ENCODE results near the gene NMRAL1.

Gene NMRAL1

GRCh38 chr16:4505356-4506147, 31.1 kb upstream of the NMRAL1 start:
- DNase-seq (ENCODE audit: low spot score): peak; percentile 23

DNA sequence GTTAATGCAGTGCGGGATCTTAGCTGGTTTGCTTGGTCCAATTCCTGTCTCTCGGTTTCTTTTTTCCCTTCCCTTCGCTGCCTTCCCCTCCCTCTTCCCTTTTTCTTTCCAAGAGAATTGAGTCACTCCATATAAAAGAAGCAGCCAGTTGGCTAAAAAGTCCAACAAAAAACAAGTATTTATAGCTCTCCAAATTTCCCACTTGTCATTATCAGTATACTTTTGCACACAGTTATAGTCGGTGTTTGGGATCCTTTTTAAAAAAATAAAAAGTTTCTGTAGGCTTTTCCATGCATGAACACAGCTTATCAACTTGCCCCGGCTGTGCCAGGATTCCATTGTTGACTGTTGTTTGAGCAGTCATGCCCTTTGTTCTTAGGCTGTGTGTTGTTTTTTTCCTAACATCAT, 26.6 kb upstream of the NMRAL1 start:
- DNase-seq (ENCODE audit: low spot score): no peak

GRCh38 chr16:4500272-4500671, 25.8 kb upstream of the NMRAL1 start:
- peak; percentile 86 for DNase-seq (ENCODE audit: low spot score)

GRCh38 chr16:4499196-4499555, 24.8 kb upstream of the NMRAL1 start:
- DNase-seq (ENCODE audit: low spot score): no peak

GRCh38 chr16:4498546-4499195, 24.2 kb upstream of the NMRAL1 start:
- peak; percentile 91 for DNase-seq (ENCODE audit: low spot score)

DNA sequence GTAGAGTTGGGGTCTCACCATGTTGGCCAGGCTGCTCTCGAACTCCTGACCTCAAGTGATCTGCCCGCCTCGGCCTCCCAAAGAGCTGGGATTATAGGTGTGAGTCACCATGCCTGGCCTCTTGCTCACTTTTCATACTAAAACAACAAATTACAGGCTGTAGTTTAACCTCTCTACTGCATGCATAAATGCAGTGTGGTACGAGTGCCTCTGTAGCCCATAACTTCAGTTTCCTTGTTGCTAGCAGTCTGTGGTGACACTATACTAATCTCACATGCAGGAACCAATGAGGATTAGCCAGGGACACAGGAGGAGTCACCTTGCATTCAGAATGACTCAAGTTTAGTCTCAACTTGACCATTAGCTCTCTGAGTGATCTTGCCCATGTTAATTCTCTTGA, 21.9 kb upstream of the NMRAL1 start:
- peak; percentile 93 for DNase-seq (ENCODE audit: low spot score)

GRCh38 chr16:4495766-4496165, 21.3 kb upstream of the NMRAL1 start:
- DNase-seq (ENCODE audit: low spot score): peak; percentile 56

- DNase-seq (ENCODE audit: low spot score): peak; percentile 90
Measured at GRCh38 chr16:4494746-4495490, 20.5 kb upstream of the NMRAL1 start.

GRCh38 chr16:4491898-4492297, 17.5 kb upstream of the NMRAL1 start:
- no peak for DNase-seq (ENCODE audit: low spot score)

DNA sequence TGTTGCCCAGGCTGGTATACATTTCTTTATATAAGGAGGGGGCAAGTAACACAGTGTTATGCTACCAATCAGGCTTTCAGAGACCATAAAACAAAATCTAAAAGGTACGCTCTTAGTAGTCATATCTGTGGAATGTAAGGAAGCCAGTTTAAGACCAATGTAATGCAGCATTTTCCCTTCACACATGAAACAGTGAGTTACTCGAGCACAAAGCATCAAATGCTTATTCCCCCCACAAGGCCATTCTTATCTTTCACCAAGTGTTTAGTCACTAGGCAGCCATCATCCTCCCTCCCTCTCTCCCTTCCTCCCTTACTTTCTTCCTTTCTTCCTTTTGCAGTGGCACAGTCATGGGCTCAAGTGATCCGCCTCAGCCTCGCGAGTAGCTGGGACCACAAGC, 14.6 kb upstream of the NMRAL1 start:
- DNase-seq (ENCODE audit: low spot score): peak; percentile 91

DNA sequence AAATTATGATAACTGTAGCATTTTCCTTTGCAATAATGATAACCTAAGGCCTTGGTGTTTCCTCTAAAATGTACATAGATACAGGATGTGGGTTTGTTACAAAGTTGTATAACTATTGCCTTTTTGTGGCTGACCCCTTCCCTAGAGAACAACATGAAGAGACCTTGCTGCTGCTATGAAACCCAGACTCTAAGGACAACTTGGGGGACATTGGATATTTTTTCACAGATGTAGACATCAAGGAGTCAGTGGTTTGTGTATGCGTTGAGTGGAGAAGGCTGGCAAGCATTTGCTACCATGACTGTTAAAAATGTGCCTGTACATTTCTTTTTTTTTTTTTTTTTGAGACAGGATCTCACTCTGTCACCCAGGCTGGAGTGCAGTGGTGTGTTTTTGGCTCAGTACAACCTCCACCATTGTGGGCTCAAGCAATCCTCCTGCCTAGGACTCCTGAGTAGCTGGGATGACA, 14.1 kb upstream of the NMRAL1 start:
- DNase-seq (ENCODE audit: low spot score): peak; percentile 20

DNA sequence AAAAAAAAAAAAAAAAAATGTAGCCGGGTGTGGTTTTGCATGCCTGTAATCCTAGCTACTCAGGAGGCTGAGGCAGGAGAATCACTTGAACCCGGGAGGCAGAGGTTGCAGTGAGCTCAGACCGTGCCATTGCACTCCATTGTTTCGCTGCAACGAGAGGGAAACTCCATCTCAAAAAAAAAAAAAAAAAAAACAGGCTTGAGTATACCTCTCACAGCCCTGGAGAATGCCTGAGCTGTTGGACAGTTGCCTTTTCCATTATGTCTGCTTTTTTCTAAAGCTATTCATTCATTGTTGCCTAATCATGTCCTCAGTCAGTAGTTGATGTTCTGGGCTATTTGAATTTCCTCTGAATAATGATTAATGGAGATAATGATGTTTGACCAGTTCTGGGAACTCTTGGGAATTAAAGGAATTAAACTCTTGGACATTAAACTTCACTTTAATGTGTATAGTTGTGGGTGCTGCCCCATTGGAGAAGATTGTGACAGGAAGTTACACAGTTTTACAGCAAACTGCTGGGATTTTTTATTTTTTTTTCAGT, 13.6 kb upstream of the NMRAL1 start:
- peak; percentile 79 for DNase-seq (ENCODE audit: low spot score)

DNA sequence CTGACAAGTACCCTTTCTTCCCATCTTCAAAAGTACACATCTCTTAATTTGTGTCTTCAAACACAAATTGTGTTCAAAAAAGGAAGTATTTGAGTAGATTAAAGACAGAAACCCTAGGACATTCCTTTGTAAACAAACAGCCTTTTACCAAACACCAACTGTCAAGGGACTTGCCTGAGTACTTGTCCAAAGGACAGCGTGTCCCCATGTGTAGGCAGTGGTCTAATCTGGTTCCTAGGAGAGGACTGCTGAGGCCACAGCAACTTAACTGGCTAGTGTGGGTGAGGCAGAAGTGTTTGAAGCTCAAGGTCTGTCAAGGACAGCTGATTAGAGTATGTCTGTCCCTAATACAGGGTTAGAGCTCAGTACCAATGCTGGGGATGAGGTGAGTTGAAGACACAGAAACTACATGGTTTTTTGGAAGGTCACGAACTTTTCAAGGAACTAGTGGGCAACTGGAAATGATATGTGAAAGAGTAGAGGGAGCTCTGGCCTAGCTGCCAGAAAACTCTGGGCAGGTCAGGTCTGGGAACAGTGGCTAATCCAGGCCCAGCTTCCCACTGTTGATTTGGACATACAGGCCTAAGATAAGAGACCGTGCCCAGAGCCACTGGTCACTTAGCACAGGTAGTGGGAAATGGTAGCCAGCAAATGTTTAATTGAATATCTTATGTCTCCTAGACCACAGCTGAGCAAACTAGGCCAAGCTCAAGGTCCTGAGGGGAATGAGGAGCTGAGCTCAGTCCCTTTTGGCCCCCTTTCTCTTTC, 11.9 kb upstream of the NMRAL1 start:
- DNase-seq (ENCODE audit: low spot score): no peak

DNA sequence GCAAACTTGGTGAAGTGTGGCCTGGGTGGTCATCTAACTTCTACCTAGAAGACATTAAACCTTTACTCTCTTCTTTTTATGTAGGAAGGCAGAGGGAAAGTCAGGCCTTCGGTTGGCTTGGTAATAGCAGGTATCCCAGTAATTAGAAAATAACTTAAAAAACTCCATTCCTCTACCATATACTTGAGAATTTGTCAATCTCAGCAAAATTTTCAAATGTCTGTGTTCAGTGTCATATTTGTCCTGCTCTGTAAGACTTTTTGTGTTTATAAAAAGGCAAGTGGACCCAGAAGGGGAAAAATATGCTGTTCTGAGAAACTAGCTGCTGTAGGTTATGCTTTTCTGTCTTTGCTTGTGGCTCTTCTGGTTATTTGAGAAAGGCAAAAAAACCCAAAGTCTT, 7.5 kb upstream of the NMRAL1 start:
- no peak for DNase-seq (ENCODE audit: low spot score)

GRCh38 chr16:4481526-4481925, 7.1 kb upstream of the NMRAL1 start:
- no peak for DNase-seq (ENCODE audit: low spot score)

DNA sequence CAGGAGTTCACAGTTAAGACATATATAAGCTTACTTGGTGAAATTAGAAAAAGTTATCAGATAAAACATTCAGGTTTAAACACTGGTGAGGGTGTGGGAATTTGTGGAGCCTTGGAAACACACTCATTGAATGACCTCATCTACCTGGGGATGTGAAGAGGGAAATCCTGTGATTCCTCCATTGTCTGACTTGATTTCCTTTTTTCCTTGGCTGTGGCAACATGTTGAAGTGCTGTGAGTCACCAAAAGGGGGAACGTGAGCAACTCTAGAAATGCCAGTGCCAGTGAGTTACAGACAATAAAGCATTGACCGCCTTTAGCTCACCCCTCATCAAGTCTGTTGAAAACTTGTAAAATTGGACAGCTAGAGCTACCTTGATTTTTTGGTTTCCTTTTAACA, 3.5 kb upstream of the NMRAL1 start:
- peak; percentile 89 for DNase-seq (ENCODE audit: low spot score)

GRCh38 chr16:4475880-4476788, 1.7 kb upstream of the NMRAL1 start, which contains the start of gene HMOX2:
Gene HMOX2 (plus strand): TSS chr16:4476398. CDS start chr16:4505525, 29,127 bp downstream.
- peak; percentile 96 for DNase-seq (ENCODE audit: low spot score)

DNA sequence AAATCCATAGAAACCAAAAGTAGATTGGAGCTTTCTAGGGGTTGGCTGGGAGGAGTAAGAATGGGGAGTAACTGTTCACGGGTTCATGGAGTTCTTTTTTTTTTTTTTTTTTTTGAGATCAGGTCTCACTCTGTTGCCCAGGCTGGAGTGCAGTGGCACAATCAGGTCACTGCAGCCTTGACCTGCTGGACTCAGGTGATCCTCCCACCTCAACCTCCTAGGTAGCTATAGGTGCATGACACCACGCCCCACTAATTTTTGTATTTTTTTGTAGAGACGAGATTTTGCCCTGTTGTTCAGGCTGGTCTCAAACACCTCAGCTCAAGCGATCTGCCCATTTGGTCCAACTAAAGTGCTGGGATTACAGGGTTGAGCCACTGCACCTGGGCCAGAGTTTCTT, 1.5 kb downstream of the NMRAL1 start:
- no peak for DNase-seq (ENCODE audit: low spot score)

- DNase-seq (ENCODE audit: low spot score): peak; percentile 26
Measured at GRCh38 chr16:4471869-4472268, 2.6 kb downstream of the NMRAL1 start.

GRCh38 chr16:4468972-4469371, 5.5 kb downstream of the NMRAL1 start:
- DNase-seq (ENCODE audit: low spot score): no peak

DNA sequence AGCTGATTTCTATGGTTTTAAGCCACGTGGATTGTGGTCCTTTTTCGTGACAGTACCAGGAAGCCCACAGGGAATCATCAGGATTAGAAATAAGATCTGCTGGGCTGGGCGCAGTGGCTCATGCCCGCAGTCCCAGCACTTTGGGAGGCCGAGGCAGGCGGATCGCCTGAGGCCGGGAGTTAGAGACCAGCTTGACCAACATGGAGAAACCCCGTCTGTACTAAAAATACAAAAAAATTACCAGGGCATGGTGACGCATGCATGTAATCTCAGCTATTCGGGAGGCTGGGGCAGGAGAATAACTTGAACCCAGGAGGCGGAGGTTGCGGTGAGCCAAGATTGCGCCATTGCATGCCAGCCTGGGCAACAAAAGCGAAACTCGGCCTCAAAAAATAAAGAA, 6.5 kb downstream of the NMRAL1 start:
- DNase-seq (ENCODE audit: low spot score): no peak

Data from kidney tubule cell (primary cell).